CD4-positive, alpha-beta T cell treated with Interleukin-12 subunit alpha and Interleukin-12 subunit beta, for 1 hour (primary cell): ENCODE results near the gene EIF2S3.
"Not testable (repeated sequence)": the region's sequence is repeated elsewhere in the genome, so short reads cannot be mapped to it uniquely, and the experiment has no call there.

Source experiments
- DNase-seq: peaks from one replicate; pipeline ENCODE4 v3.0.0-alpha.2; 2020

EIF2S3 gene

DNA sequence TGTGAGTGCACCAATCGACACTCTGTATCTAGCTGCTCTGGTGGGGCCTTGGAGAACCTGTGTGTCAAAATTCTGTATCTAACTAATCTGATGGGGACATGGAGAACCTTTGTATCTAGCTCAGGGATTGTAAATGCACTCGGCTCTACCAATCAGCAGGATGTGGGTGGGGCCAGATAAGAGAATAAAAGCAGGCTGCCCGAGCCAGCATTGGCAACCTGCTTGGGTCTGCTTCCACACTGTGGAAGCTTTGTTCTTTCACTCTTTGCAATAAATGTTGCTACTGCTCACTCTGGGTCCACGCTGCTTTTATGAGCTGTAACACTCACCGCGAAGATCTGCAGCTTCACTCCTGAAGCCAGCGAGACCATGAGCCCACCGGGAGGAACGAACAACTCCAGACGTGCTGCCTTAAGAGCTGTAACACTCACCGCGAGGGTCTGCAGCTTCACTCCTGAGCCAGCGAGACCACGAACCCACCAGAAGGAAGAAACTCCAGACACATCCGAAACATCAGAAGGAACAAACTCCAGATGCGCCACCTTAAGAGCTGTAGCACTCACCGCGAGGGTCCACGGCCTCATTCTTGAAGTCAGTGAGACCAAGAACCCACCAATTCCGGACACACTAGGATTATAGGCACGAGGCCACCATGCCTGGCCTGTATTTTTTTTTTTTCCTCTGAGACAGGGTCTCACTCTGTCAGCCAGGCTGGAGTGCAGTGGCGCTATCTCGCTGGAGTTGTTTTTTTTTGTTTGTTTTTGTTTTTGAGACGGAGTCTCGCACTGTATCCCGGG, 4.0 kb upstream of the EIF2S3 start:
- DNase-seq: peak; percentile 3

- no peak for DNase-seq
Observed at GRCh38 chrX:24055043-24055356, 244 bp downstream of the EIF2S3 start.

- DNase-seq: no peak
Observed at GRCh38 chrX:24063488-24063887, 8.7 kb downstream of the EIF2S3 start.

- DNase-seq: no peak
Observed at GRCh38 chrX:24069877-24070276, 15.1 kb downstream of the EIF2S3 start.

GRCh38 chrX:24079411-24079810, 24.7 kb downstream of the EIF2S3 start:
- DNase-seq: no peak

GRCh38 chrX:24080245-24080644, 25.5 kb downstream of the EIF2S3 start:
- not testable (repeated sequence) for DNase-seq

DNA sequence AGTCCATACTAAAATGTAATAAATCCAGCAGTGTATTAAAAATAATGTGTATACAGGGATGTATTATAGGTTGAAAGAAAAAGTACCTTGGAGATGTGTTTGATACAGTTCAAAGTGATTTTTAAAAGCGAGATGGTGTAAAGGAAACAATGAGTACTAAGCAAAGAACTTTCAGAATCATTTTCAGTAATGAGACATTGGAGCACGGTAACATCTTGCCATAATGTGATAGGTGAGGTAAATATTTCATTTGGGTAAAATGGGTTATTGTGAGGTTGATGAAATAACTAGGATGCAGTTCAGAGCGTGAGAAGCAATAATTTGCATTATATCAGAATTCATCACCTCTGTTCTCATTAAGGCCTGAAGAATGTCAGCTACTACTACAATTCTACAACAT, 25.9 kb downstream of the EIF2S3 start:
- no peak for DNase-seq

GRCh38 chrX:24081661-24082154, 27.0 kb downstream of the EIF2S3 start:
- peak; percentile 53 for DNase-seq

GRCh38 chrX:24082447-24082846, 27.7 kb downstream of the EIF2S3 start:
- no peak for DNase-seq

DNA sequence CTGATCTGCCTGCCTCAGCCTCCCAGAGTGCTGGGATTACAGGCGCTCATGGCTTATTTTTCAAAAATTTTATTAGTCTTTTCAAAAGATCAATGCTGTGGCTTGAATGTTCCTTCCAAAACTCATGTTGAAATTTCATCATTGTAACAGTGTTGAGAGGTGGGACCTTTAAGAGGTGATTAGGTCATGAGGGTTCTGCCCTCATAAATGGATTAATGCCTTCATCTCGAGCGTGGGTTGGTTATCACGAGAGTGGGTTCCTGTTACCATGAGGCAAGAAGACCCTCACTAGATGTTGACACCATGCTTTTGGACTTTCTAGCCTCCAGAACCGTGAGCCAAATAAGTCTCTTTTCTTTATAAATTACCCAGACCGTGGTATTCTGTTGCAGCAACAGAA, 30.3 kb downstream of the EIF2S3 start:
- no peak for DNase-seq

DNA sequence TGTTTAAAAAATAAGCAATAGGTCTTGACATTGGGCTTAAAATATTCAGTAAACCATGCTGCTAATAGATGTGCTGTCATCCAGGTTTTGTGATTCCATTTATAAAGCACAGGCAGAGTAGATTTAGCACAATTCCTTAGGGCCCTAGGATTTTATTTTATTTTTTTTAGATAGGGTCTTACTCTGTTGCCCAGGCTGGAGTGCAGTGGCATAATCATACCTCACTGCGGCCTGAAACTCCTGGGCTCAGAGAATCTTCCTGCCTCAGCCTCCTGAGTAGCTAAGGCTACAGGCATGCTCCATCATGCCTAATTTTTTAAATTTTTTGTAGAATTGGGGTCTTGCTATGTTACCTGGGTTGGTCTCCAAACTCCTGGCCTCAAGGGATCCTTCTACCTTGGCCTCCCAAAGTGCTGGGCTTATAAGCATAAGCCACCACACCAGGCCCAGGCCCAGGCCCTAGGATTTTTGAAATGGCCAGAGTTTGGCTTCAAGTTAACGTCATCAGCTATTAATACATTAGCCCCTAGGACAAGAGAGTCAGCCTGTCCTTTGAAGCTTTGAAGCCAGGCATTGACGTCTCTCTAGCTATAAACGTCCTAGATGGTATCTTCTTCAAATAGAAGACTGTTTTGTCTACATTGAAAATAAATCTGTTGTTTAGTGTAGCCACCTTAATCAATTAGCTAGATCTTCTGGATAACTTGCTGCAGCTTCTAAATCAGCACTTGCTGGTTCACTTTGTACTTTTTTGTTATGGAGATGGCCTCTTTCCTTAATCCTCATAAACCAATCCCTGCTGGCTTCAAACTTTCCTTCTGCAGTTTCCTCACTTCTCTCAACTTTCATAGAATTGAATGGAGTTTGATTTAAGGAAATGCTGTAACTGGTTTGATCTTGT, 35.8 kb downstream of the EIF2S3 start:
- no peak for DNase-seq

GRCh38 chrX:24093746-24094145, 39.0 kb downstream of the EIF2S3 start:
- no peak for DNase-seq

DNA sequence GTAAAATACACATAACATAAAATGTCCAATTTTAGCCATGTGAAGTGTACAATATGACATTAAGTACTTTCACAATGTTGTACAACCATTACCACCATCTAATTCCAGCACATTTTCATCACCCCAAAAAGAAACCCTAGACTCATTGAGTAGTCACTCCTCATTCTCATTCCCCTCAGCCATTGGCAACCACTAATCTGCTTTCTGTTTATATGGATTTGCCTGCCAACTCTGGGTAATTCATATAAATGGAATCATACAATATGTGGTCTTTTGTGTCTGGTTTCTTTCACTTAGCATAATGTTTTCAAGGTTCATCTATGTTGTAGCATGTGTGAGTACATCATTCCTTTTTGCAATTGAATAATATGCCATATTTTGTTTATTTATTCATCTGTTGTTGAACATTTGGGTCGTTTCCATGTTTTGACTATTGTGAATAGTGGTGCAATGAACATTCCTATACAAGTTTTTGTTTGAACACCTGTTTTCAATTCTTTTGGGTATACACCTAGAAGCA, 43.0 kb downstream of the EIF2S3 start:
- no peak for DNase-seq

- DNase-seq: no peak
Observed at GRCh38 chrX:24098932-24099331, 44.2 kb downstream of the EIF2S3 start.

DNA sequence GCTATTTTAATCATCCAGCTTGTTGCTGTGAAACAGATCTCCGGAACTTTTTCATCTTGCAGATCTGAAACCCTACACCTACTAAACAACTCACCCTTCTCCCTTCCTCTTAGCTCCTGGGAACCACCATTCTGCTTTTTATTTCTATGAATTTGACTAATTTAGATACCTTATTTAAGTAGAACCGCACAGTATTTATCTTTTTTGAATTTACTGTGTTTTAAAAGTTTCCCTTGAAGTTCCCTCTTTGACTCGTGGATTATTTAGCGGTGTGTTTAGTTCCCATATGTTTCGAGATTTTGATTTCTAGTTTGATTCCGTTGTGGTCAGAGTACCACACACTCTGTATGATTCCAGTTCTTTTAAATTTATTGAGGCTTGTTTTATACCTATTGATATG, 44.6 kb downstream of the EIF2S3 start:
- DNase-seq: no peak

GRCh38 chrX:24100713-24101112, 46.0 kb downstream of the EIF2S3 start:
- DNase-seq: no peak

GRCh38 chrX:24110069-24110468, 55.3 kb downstream of the EIF2S3 start:
- DNase-seq: no peak

DNA sequence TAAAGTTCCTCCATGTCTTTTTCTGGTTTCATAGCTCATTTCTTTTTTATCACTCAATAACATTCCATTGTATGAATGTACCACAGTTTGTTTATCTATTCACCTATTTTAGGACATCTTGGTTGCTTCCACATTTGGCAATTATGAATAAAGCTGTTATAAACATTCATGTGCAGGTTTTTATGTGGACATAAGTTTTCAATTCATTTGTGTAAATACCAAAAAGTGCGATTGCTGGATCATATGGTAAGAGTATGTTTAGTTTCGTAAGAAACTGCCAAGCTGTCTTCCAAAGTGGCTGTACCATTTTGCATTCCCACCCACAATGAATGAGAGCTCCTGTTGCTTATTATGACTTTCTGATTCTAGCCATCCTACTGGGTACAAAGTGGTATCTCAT, 58.4 kb downstream of the EIF2S3 start:
- DNase-seq: no peak

- DNase-seq: no peak
Observed at GRCh38 chrX:24117258-24117657, 62.5 kb downstream of the EIF2S3 start.

- DNase-seq: no peak
Observed at GRCh38 chrX:24124244-24124799, 69.6 kb downstream of the EIF2S3 start.

DNA sequence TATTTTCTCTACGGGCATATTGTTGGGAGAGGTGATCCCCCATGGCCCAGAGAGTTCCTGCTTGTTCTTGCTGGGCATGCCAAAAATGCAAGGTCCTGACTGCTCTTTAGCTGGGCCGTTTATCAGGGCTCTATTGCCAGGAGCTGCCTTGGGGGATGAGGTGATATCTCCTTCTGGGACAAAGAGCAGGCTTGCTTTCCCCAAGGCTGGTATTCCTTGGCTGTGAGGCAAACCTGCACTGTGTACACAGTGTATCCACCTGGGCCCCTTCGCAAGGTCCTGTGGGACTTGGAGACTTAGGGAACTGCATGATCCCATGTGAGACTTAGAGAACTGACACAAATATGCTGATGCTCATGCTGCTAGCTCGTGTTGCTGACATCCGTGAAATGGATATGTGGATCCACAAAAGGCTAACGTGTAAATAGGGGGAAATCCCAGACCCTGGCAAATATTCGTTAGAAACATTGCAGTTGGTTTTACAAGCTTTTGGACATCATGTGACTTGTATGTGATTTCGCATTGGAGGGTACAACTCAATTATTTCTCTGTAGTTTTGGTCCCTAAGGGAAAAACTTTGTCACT, 70.4 kb downstream of the EIF2S3 start:
- DNase-seq: no peak
